K562 (cell line): ENCODE results near the gene LGALS3BP. TPM values are rescaled to one million over a fixed set of nuclear protein-coding genes. Genes with fewer than 3 reads are reported as not detected.

Source experiments
- BCL6 ChIP-seq: fragments of 250-450 bp; sonication (Bioruptor Pico); IDR thresholded peaks from 2 replicates; pipeline ENCODE4 v1.4.0; 2020
- CBFB ChIP-seq: sonication (generic); formaldehyde crosslinking; IDR thresholded peaks from 2 replicates; pipeline ENCODE4 v1.4.0; 2020; ENCODE audit warnings: mild to moderate bottlenecking, missing genetic modification reagents
- E2F6 ChIP-seq, 2 experiments: IDR thresholded peaks; 2 replicates each; pipeline ENCODE4 v1.6.1; 2011; ENCODE audit warnings: borderline replicate concordance in 1 of 2, control low read depth in 1 of 2, low read depth in 1 of 2, low read length in 1 of 2, mild to moderate bottlenecking in 1 of 2, mixed read lengths in 1 of 2, moderate library complexity in 1 of 2; ENCODE audit not compliant: insufficient read depth in 1 of 2, insufficient read length in 1 of 2, poor library complexity in 1 of 2, severe bottlenecking in 1 of 2; ENCODE audit errors: extremely low read depth in 1 of 2
- ETS2 ChIP-seq: IDR thresholded peaks from 2 replicates; pipeline ENCODE4 v1.6.1; 2016; ENCODE audit warnings: borderline replicate concordance, missing genetic modification characterization, mild to moderate bottlenecking, moderate library complexity, missing compliant biosample characterization; ENCODE audit not compliant: poor library complexity, severe bottlenecking
- FUS ChIP-seq: fragments of 200-400 bp; formaldehyde crosslinking; optimal IDR thresholded peaks from 2 replicates; pipeline ENCODE3; 2017; ENCODE audit warnings: low read depth, low read length
- GABPB2 ChIP-seq: fragments of 250-450 bp; sonication (Bioruptor Pico); conservative IDR thresholded peaks from 2 replicates; pipeline ENCODE4 v1.5.1; 2021; ENCODE audit warnings: mild to moderate bottlenecking
- GATAD2B ChIP-seq: fragments of 450-650 bp; IDR thresholded peaks from 2 replicates; pipeline ENCODE4 v1.6.1; 2017; ENCODE audit warnings: mild to moderate bottlenecking, borderline replicate concordance
- HLTF ChIP-seq: fragments of 450-650 bp; IDR thresholded peaks from 2 replicates; pipeline ENCODE4 v1.6.1; 2016
- HOMEZ ChIP-seq: fragments of 250-450 bp; sonication (Bioruptor Pico); IDR thresholded peaks from 2 replicates; pipeline ENCODE4 v1.4.0; 2020; ENCODE audit warnings: mild to moderate bottlenecking, moderate library complexity
- NFIX ChIP-seq: fragments of 250-450 bp; sonication (Bioruptor Pico); IDR thresholded peaks from 2 replicates; pipeline ENCODE4 v1.4.0; 2020; ENCODE audit warnings: low read depth, mild to moderate bottlenecking, moderate library complexity
- NR0B1 ChIP-seq: fragments of 450-650 bp; IDR thresholded peaks from one replicate; pipeline ENCODE4 v1.6.1; 2018; ENCODE audit warnings: mild to moderate bottlenecking, moderate library complexity; ENCODE audit not compliant: partially characterized antibody
- PHTF2 ChIP-seq: fragments of 250-450 bp; sonication (Bioruptor Pico); IDR thresholded peaks from 2 replicates; pipeline ENCODE4 v1.5.0; 2021; ENCODE audit warnings: mild to moderate bottlenecking
- RBM17 ChIP-seq: fragments of 200-400 bp; formaldehyde crosslinking; IDR thresholded peaks from 2 replicates; pipeline ENCODE4 v1.6.1; 2017; ENCODE audit warnings: low read depth, mild to moderate bottlenecking, low read length, borderline replicate concordance
- SAP30 ChIP-seq: fragments of 200-600 bp; sonication (generic); IDR thresholded peaks from 2 replicates; pipeline ENCODE4 v1.6.1; 2012; ENCODE audit warnings: borderline replicate concordance, low read depth, mild to moderate bottlenecking, moderate library complexity, low read length, control low read depth, inconsistent platforms; ENCODE audit not compliant: insufficient read depth, poor library complexity, severe bottlenecking
- SNAPC5 ChIP-seq: fragments of 250-450 bp; sonication (Bioruptor Pico); IDR thresholded peaks from 2 replicates; pipeline ENCODE4 v1.8.0; 2021; ENCODE audit warnings: moderate library complexity, mild to moderate bottlenecking, inconsistent platforms
- TCFL5 ChIP-seq: fragments of 250-450 bp; sonication (Bioruptor Pico); conservative IDR thresholded peaks from 2 replicates; pipeline ENCODE4 v1.6.1; 2021; ENCODE audit warnings: mild to moderate bottlenecking, moderate library complexity, matching md5 sums
- ZC3H4 ChIP-seq: sonication (generic); formaldehyde crosslinking; IDR thresholded peaks from 2 replicates; pipeline ENCODE4 v1.9.0; 2021; ENCODE audit warnings: missing genetic modification reagents, borderline replicate concordance
- ZFP36 ChIP-seq: fragments of 150-350 bp; IDR thresholded peaks from 2 replicates; pipeline ENCODE4 v1.6.1; 2018; ENCODE audit warnings: low read length, low read depth; ENCODE audit not compliant: partially characterized antibody
- ZNF165 ChIP-seq: fragments of 250-450 bp; sonication (Bioruptor Pico); IDR thresholded peaks from 2 replicates; pipeline ENCODE4 v1.4.0; 2020; ENCODE audit warnings: borderline replicate concordance
- ZNF175 ChIP-seq: fragments of 200-800 bp; sonication (Bioruptor generic); IDR thresholded peaks from 2 replicates; pipeline ENCODE4 v1.6.1; 2016; ENCODE audit warnings: low read depth, mild to moderate bottlenecking, missing genetic modification characterization, missing compliant biosample characterization
- ZNF232 ChIP-seq: sonication (generic); formaldehyde crosslinking; IDR thresholded peaks from 2 replicates; pipeline ENCODE4 v1.8.0; 2022; ENCODE audit warnings: mild to moderate bottlenecking, missing genetic modification reagents
- ZNF324 ChIP-seq: fragments of 250-450 bp; sonication (Bioruptor Pico); IDR thresholded peaks from 2 replicates; pipeline ENCODE4 v1.4.0; 2020; ENCODE audit warnings: mild to moderate bottlenecking
- ZNF445 ChIP-seq: fragments of 250-450 bp; sonication (Bioruptor Pico); IDR thresholded peaks from 2 replicates; pipeline ENCODE4 v1.4.0; 2020; ENCODE audit warnings: low read depth, mild to moderate bottlenecking, moderate library complexity
- ZNF830 ChIP-seq: fragments of 250-450 bp; sonication (Bioruptor Pico); IDR thresholded peaks from 2 replicates; pipeline ENCODE4 v1.5.0; 2021; ENCODE audit warnings: mild to moderate bottlenecking
- polyA plus RNA-seq, 8 experiments: library from polyadenylated mRNA; depleted of rRNA in 4 of 8; stranded (reverse) in 5 of 8; unstranded in 3 of 8; fragments of >200 nt; fragmentation: Nextera tagmentation in 2 of 8; fragmentation: Illumina TruSeq in 1 of 8; extraction: Ambion mirVana in 2 of 8; extraction: Trizol in 1 of 8; gene quantifications; 2 replicates each; pipeline versions ENCODE4 v1.2.1 to v1.2.3, GENCODE V29; 2011 to 2014; ENCODE audit warnings: inconsistent platforms in 1 of 8, missing spikeins in 1 of 8
- total RNA-seq, 7 experiments: library from RNA; depleted of rRNA in 6 of 7; stranded (reverse); fragments of >200 nt in 6 of 7; fragmentation: Illumina TruSeq in 2 of 7; extraction: Trizol in 2 of 7; gene quantifications; 2 replicates each; pipeline versions ENCODE4 v1.2.1 to v1.2.3, GENCODE V29; 2011 to 2021; ENCODE audit warnings: low replicate concordance in 1 of 7

Gene LGALS3BP
- total and polyA plus RNA-seq, 9 of the 15 experiments (the other 6 are each of a cell fraction or from before 2014, with no cell fraction given) = 0.39 to 5.3 (median 3.2) TPM

GRCh38 chr17:79011451-79012147 lies 31.9 kb upstream of the LGALS3BP start (continued):
- TF ChIP-seq ETS2 (tag) = peak; percentile 94
- TF ChIP-seq ZC3H4 (CRISPR knock-in tag) = no peak
- no peak for TF ChIP-seq FUS
- no peak for TF ChIP-seq GATAD2B
- TF ChIP-seq GABPB2 = peak; percentile 86; the same call in 1 of the 2 replicates
- TF ChIP-seq SAP30 = no peak
- peak; percentile 10 for TF ChIP-seq ZFP36
- TF ChIP-seq ZNF232 = no peak
- peak; percentile 98 for TF ChIP-seq BCL6 (CRISPR knock-in tag)
- TF ChIP-seq E2F6 (IDR thresholded peaks at IDR 0.05; ENCODE audit: borderline replicate concordance in 1 of 2, extremely low read depth in 1 of 2, insufficient read depth in 1 of 2, insufficient read length in 1 of 2, low read depth in 1 of 2, low read length in 1 of 2, poor library complexity in 1 of 2, severe bottlenecking in 1 of 2) = no peak
- no peak for TF ChIP-seq CBFB (CRISPR knock-in tag)
- TF ChIP-seq PHTF2 (CRISPR knock-in tag) = peak; percentile 81; the same call in 1 of the 2 replicates
- TF ChIP-seq HLTF = no peak
- TF ChIP-seq TCFL5 = peak; percentile 96
- TF ChIP-seq ZNF165 = peak; percentile 96
- no peak for TF ChIP-seq NR0B1
- peak; percentile 87; the same call in 1 of the 2 replicates for TF ChIP-seq ZNF830
- peak; percentile 100 for TF ChIP-seq ZNF175
- peak; percentile 80 for TF ChIP-seq ZNF324 (CRISPR knock-in tag)
- no peak for TF ChIP-seq RBM17
- TF ChIP-seq NFIX (CRISPR knock-in tag) = peak; percentile 60
- TF ChIP-seq HOMEZ (CRISPR knock-in tag) = peak; percentile 88; the same call in 1 of the 2 replicates
- TF ChIP-seq SNAPC5 (CRISPR knock-in tag) = peak; percentile 51; the same call in 1 of the 2 replicates
- peak; percentile 87 for TF ChIP-seq ZNF445
